ENCODE results near the gene C19orf53. TPM values are rescaled to one million over a fixed set of nuclear protein-coding genes. Genes with fewer than 3 reads are reported as not detected.

Gene C19orf53
- total RNA-seq, 1 donor from 2014 or later: 89.8 TPM

- H3K27ac Mint-ChIP-seq: no peak overlapping the region
- DNase-seq (ENCODE audit: extremely low spot score, unreplicated experiment): no peak
- H3K4me1 Mint-ChIP-seq (ENCODE audit: unreplicated experiment): no peaks in the 10 kb centered on the region
- no peaks in the 10 kb centered on the region for H3K9me3 Mint-ChIP-seq
- peaks cover 23% of the 10 kb centered on the region for H3K36me3 Mint-ChIP-seq
- no peak for TF ChIP-seq CTCF (conservative IDR thresholded peaks at IDR 0.05)
- no peak overlapping the region for H3K4me3 Mint-ChIP-seq
- H3K27me3 Mint-ChIP-seq: no peaks in the 10 kb centered on the region
Observed at GRCh38 chr19:13757805-13758772, 16.2 kb upstream of the C19orf53 start.

- H3K36me3 Mint-ChIP-seq: peaks cover 23% of the 10 kb centered on the region
- H3K9me3 Mint-ChIP-seq: no peaks in the 10 kb centered on the region
- H3K27ac Mint-ChIP-seq: no peak overlapping the region
- DNase-seq (ENCODE audit: extremely low spot score, unreplicated experiment): no peak
- H3K27me3 Mint-ChIP-seq: no peaks in the 10 kb centered on the region
- H3K4me3 Mint-ChIP-seq: no peak overlapping the region
- H3K4me1 Mint-ChIP-seq (ENCODE audit: unreplicated experiment): no peaks in the 10 kb centered on the region
- TF ChIP-seq CTCF (conservative IDR thresholded peaks at IDR 0.05): no peak
Observed at GRCh38 chr19:13758795-13759194, 15.5 kb upstream of the C19orf53 start.

GRCh38 chr19:13761423-13761822 is 12.8 kb upstream of the C19orf53 start:
- peak; percentile 30 for TF ChIP-seq CTCF (conservative IDR thresholded peaks at IDR 0.05)
- H3K27ac Mint-ChIP-seq: no peak overlapping the region
- no peak for DNase-seq (ENCODE audit: extremely low spot score, unreplicated experiment)
- peaks cover 6% of the 10 kb centered on the region for H3K4me1 Mint-ChIP-seq (ENCODE audit: unreplicated experiment)
- H3K9me3 Mint-ChIP-seq: no peaks in the 10 kb centered on the region
- H3K4me3 Mint-ChIP-seq: no peak overlapping the region
- no peaks in the 10 kb centered on the region for H3K27me3 Mint-ChIP-seq
- peaks cover 13% of the 10 kb centered on the region for H3K36me3 Mint-ChIP-seq

GRCh38 chr19:13762635-13763235 is 11.5 kb upstream of the C19orf53 start:
- Mint-ChIP-seq H3K4me1 (ENCODE audit: unreplicated experiment) (peaks cover 6% of the 10 kb centered on the region), H3K27me3 (no peaks in the 10 kb centered on the region), H3K27ac (no peak overlapping the region), H3K9me3 (no peaks in the 10 kb centered on the region), H3K36me3 (peaks cover 10% of the 10 kb centered on the region), H3K4me3 (peak overlapping the region; percentile 82)
- no peak for TF ChIP-seq CTCF (conservative IDR thresholded peaks at IDR 0.05)
- DNase-seq (ENCODE audit: extremely low spot score, unreplicated experiment): no peak

GRCh38 chr19:13763265-13763664 is 11.0 kb upstream of the C19orf53 start:
- Mint-ChIP-seq H3K36me3 (peaks cover 7% of the 10 kb centered on the region), H3K4me1 (ENCODE audit: unreplicated experiment) (peaks cover 6% of the 10 kb centered on the region), H3K27ac (no peak overlapping the region), H3K4me3 (peak overlapping the region; percentile 71), H3K9me3 (no peaks in the 10 kb centered on the region), H3K27me3 (no peaks in the 10 kb centered on the region)
- TF ChIP-seq CTCF (conservative IDR thresholded peaks at IDR 0.05): no peak
- no peak for DNase-seq (ENCODE audit: extremely low spot score, unreplicated experiment)
